Measurements from ENCODE around the gene MED26. TPM values are rescaled to one million over a fixed set of nuclear protein-coding genes. Genes with fewer than 3 reads are reported as not detected.
"Not testable (repeated sequence)": the region's sequence is repeated elsewhere in the genome, so short reads cannot be mapped to it uniquely, and the experiment has no call there.

MED26 gene
- total RNA-seq = 10 to 100 TPM; 10.8 to 11.8 TPM
- polyA plus RNA-seq (2013, experiment 1 of 2) = 6.3 TPM
- 7.2 TPM for polyA plus RNA-seq (2013, experiment 2 of 2)
- long read RNA-seq, experiment 1, partial matches to known transcripts = 0 of 6 reads
- long read RNA-seq, experiment 1, other reads (novel, unspliced or antisense) = 0 of 6 reads
- long read RNA-seq, experiment 2, transcript MED26-201 (3 exons, 3,174 nt) = major isoform, 19 of 21 reads
- long read RNA-seq, experiment 2, partial matches to known transcripts = 0 of 21 reads
- long read RNA-seq, experiment 2, other reads (novel, unspliced or antisense) = 0 of 21 reads
- long read RNA-seq, experiment 3, transcript MED26-202 (1 exons, 3,871 nt) = major isoform, 6 of 6 reads
- long read RNA-seq, experiment 3, partial matches to known transcripts = 0 of 6 reads
- long read RNA-seq, experiment 3, other reads (novel, unspliced or antisense) = 0 of 6 reads
- long read RNA-seq, experiment 4, partial matches to known transcripts = 0 of 1 reads
- long read RNA-seq, experiment 4, other reads (novel, unspliced or antisense) = 0 of 1 reads

GRCh38 chr19:16628183-16628983 is at the start of gene MED26:
Gene MED26 (minus strand): TSS chr19:16628204. CDS start chr19:16627943, 261 bp downstream.
- no peaks in the 10 kb centered on the region for H3K9me3 ChIP-seq (ENCODE audit: control insufficient read depth, low read length)
- Mint-ChIP-seq H3K4me1 (peaks cover 27% of the 10 kb centered on the region), H3K27me3 (ENCODE audit: insufficient read depth) (no peaks in the 10 kb centered on the region), H3K36me3 (ENCODE audit: low read depth) (peaks cover 21% of the 10 kb centered on the region), H3K27ac (peak within 1 kb of the TSS; percentile 98), H3K9me3 (no peaks in the 10 kb centered on the region), H3K4me3 (peak within 1 kb of the TSS; percentile 93)
- TF ChIP-seq CTCF (conservative IDR thresholded peaks at IDR 0.05) = no peak
- H3K27ac ChIP-seq (ENCODE audit: low read depth, low read length) = peak within 1 kb of the TSS; percentile 84
- H3K4me3 ChIP-seq (ENCODE audit: low read length) = peak within 1 kb of the TSS; percentile 86
- peak; percentile 97 for DNase-seq
- peaks cover 5% of the 10 kb centered on the region for H3K4me1 ChIP-seq (ENCODE audit: control insufficient read depth, insufficient read depth, low read length)
- H3K36me3 ChIP-seq (ENCODE audit: control insufficient read depth, insufficient read depth, low read length) = peaks cover 41% of the 10 kb centered on the region
- no peaks in the 10 kb centered on the region for H3K27me3 ChIP-seq (ENCODE audit: control insufficient read depth, insufficient read depth, low read length, poor library complexity, severe bottlenecking)
- 0% methylated on average over 24 to 98 of the region's 98 CpGs for WGBS, 2 experiments (ENCODE audit: insufficient coverage in 1 of 2, insufficient read length in 1 of 2)
- peak within 1 kb of the TSS; percentile 79 for H3K9ac ChIP-seq (ENCODE audit: extremely low read depth, low read length, poor library complexity, severe bottlenecking)

GRCh38 chr19:16677055-16677454 is 49.1 kb upstream of the MED26 start:
- TF ChIP-seq CTCF (conservative IDR thresholded peaks at IDR 0.05) = no peak
- Mint-ChIP-seq H3K36me3 (ENCODE audit: low read depth) (peaks cover 18% of the 10 kb centered on the region), H3K27me3 (ENCODE audit: insufficient read depth) (no peaks in the 10 kb centered on the region), H3K27ac (no peak overlapping the region), H3K4me3 (no peak overlapping the region), H3K4me1 (no peaks in the 10 kb centered on the region), H3K9me3 (no peaks in the 10 kb centered on the region)
- H3K4me3 ChIP-seq (ENCODE audit: low read length) = no peak overlapping the region
- H3K36me3 ChIP-seq (ENCODE audit: control insufficient read depth, insufficient read depth, low read length) = peaks cover 18% of the 10 kb centered on the region
- no peak overlapping the region for H3K27ac ChIP-seq (ENCODE audit: low read depth, low read length)
- no peaks in the 10 kb centered on the region for H3K27me3 ChIP-seq (ENCODE audit: control insufficient read depth, insufficient read depth, low read length, poor library complexity, severe bottlenecking)
- no peaks in the 10 kb centered on the region for H3K4me1 ChIP-seq (ENCODE audit: control insufficient read depth, insufficient read depth, low read length)
- no peak for DNase-seq
- no peaks in the 10 kb centered on the region for H3K9me3 ChIP-seq (ENCODE audit: control insufficient read depth, low read length)
- H3K9ac ChIP-seq (ENCODE audit: extremely low read depth, low read length, poor library complexity, severe bottlenecking) = no peak overlapping the region

- Histone ChIP-seq H3K36me3 (ENCODE audit: control insufficient read depth, insufficient read depth, low read length) (peaks cover 11% of the 10 kb centered on the region), H3K27ac (ENCODE audit: low read depth, low read length) (no peak overlapping the region), H3K9ac (ENCODE audit: extremely low read depth, low read length, poor library complexity, severe bottlenecking) (no peak overlapping the region), H3K4me3 (ENCODE audit: low read length) (no peak overlapping the region), H3K9me3 (ENCODE audit: control insufficient read depth, low read length) (no peaks in the 10 kb centered on the region), H3K4me1 (ENCODE audit: control insufficient read depth, insufficient read depth, low read length) (no peaks in the 10 kb centered on the region), H3K27me3 (ENCODE audit: control insufficient read depth, insufficient read depth, low read length, poor library complexity, severe bottlenecking) (no peaks in the 10 kb centered on the region)
- Mint-ChIP-seq H3K4me1 (no peaks in the 10 kb centered on the region), H3K27ac (no peak overlapping the region), H3K36me3 (ENCODE audit: low read depth) (peaks cover 12% of the 10 kb centered on the region), H3K9me3 (no peaks in the 10 kb centered on the region), H3K27me3 (ENCODE audit: insufficient read depth) (no peaks in the 10 kb centered on the region), H3K4me3 (no peak overlapping the region)
- 91 to 93% methylated on average over 14 to 15 of the region's 15 CpGs for WGBS, 2 experiments (ENCODE audit: insufficient coverage in 1 of 2, insufficient read length in 1 of 2)
- TF ChIP-seq CTCF (conservative IDR thresholded peaks at IDR 0.05) = no peak
- no peak for DNase-seq
These were observed 48.2 kb upstream of the MED26 start for GRCh38 chr19:16676101-16676798.

- H3K4me3 ChIP-seq (ENCODE audit: low read length); H3K9me3 ChIP-seq (ENCODE audit: control insufficient read depth, low read length); H3K4me1 ChIP-seq (ENCODE audit: control insufficient read depth, insufficient read depth, low read length); H3K36me3 ChIP-seq (ENCODE audit: control insufficient read depth, insufficient read depth, low read length); H3K27ac Mint-ChIP-seq; H3K4me1 Mint-ChIP-seq; H3K36me3 Mint-ChIP-seq (ENCODE audit: low read depth); H3K9ac ChIP-seq (ENCODE audit: extremely low read depth, low read length, poor library complexity, severe bottlenecking); H3K9me3 Mint-ChIP-seq; H3K27me3 ChIP-seq (ENCODE audit: control insufficient read depth, insufficient read depth, low read length, poor library complexity, severe bottlenecking); DNase-seq; H3K27ac ChIP-seq (ENCODE audit: low read depth, low read length); H3K4me3 Mint-ChIP-seq; H3K27me3 Mint-ChIP-seq (ENCODE audit: insufficient read depth): not testable (repeated sequence)
- 94 to 100% methylated on average over 4 of the region's 4 CpGs for WGBS, 2 experiments (ENCODE audit: insufficient coverage in 1 of 2, insufficient read length in 1 of 2)
These were observed 45.8 kb upstream of the MED26 start for GRCh38 chr19:16673839-16674238.

Data from endodermal cell (in vitro differentiated cells).